Breast epithelium (tissue), 4 donors: ENCODE measurements around the gene NAB2. TPM values are rescaled to one million over a fixed set of nuclear protein-coding genes. Genes with fewer than 3 reads are reported as not detected.
"Not testable (repeated sequence)": the region's sequence is repeated elsewhere in the genome, so short reads cannot be mapped to it uniquely, and the experiment has no call there.

Experiments used
- DNase-seq, 2 donors: peaks; one replicate each; pipeline ENCODE4 v3.0.0-alpha.2; 2019; ENCODE audit warnings: low spot score in 2 of 2
- H3K27ac ChIP-seq, 2 donors: fragments of 200-600 bp; sonication (generic) in 1 of 2; one replicate each; pipeline ENCODE4 v1.5.1; 2016 to 2019; ENCODE audit warnings: mild to moderate bottlenecking in 1 of 2
- H3K27me3 ChIP-seq, 2 donors: fragments of 200-600 bp; sonication (generic) in 1 of 2; one replicate each; pipeline versions ENCODE4 v1.5.1 to v1.6.0; 2017 to 2019; ENCODE audit warnings: control low read depth in 1 of 2, mild to moderate bottlenecking in 1 of 2
- H3K36me3 ChIP-seq: fragments of 200-600 bp; one replicate; pipeline ENCODE4 v1.5.1; 2019
- H3K4me1 ChIP-seq, 2 donors: fragments of 200-600 bp; sonication (generic); one replicate each; pipeline ENCODE4 v1.5.1; 2016 to 2019; ENCODE audit warnings: control low read depth in 1 of 2
- H3K4me3 ChIP-seq, 3 donors: fragments of 200-600 bp; sonication (generic); 1 replicate in 2 of 3; 2 replicates in 1 of 3; pipeline ENCODE4 v1.5.1; 2016 to 2019; ENCODE audit warnings: mild to moderate bottlenecking in 3 of 3, moderate library complexity in 2 of 3
- H3K9me3 ChIP-seq, 2 donors: fragments of 200-600 bp; sonication (generic) in 1 of 2; one replicate each; pipeline ENCODE4 v1.5.1; 2016 to 2019; ENCODE audit warnings: control low read depth in 1 of 2
- CTCF ChIP-seq, 3 donors: fragments of 450-650 bp; IDR thresholded peaks; one replicate each; pipeline ENCODE4 v1.5.1; 2016 to 2017; ENCODE audit warnings: antibody characterized with exemption in 3 of 3, mild to moderate bottlenecking in 3 of 3, moderate library complexity in 3 of 3
- POLR2A ChIP-seq: fragments of 450-650 bp; IDR thresholded peaks from one replicate; pipeline ENCODE4 v1.6.1; 2016; ENCODE audit warnings: antibody characterized with exemption, mild to moderate bottlenecking, moderate library complexity
- POLR2AphosphoS5 ChIP-seq, 3 donors: sonication (generic); formaldehyde crosslinking; IDR thresholded peaks; one replicate each; pipeline ENCODE4 v1.6.1; 2017; ENCODE audit warnings: antibody characterized with exemption in 3 of 3
- intact Hi-C: fragments of 100-400 bp; cut with DNase I; formaldehyde crosslinking; loops from one replicate; pipeline ENCODE4 v1.15.1; 2023; ENCODE audit warnings: low total_unique reads
- total RNA-seq, 3 donors: library from RNA; depleted of rRNA; stranded (reverse); fragments of >200 nt; gene quantifications; one replicate each; pipeline ENCODE4 v1.1.0, GENCODE V29; 2016

Gene NAB2
- total RNA-seq, 3 donors from 2014 or later = 9.0 to 33.2 (median 24.6) TPM

- no peaks in the 10 kb centered on the region for H3K4me1 ChIP-seq
- no peak for TF ChIP-seq POLR2A
- TF ChIP-seq CTCF (IDR thresholded peaks at IDR 0.05) = no peak
- no peak for TF ChIP-seq POLR2AphosphoS5 (IDR thresholded peaks at IDR 0.05)
Measured at GRCh38 chr12:57048423-57049118, 40.3 kb upstream of the NAB2 start.

GRCh38 chr12:57049119-57049446 lies 39.8 kb upstream of the NAB2 start:
- intact Hi-C loops = no loop called here
- no peaks in the 10 kb centered on the region for H3K4me1 ChIP-seq
- TF ChIP-seq CTCF (IDR thresholded peaks at IDR 0.05) (no peak), POLR2A (no peak), POLR2AphosphoS5 (IDR thresholded peaks at IDR 0.05) (no peak)

More at GRCh38 chr12:57048423-57049118, 40.3 kb upstream of the NAB2 start:
- Histone ChIP-seq H3K36me3 (no peaks in the 10 kb centered on the region), H3K9me3 (no peaks in the 10 kb centered on the region), H3K27me3 (no peaks in the 10 kb centered on the region), H3K27ac (no peak overlapping the region), H3K4me3 (no peak overlapping the region)
- DNase-seq = no peak
- intact Hi-C loops = no loop called here

GRCh38 chr12:57049890-57050289 lies 39.0 kb upstream of the NAB2 start, which contains the start of gene MYO1A:
TSS of gene MYO1A (minus strand) at chr12:57050129. CDS start at chr12:57048323, 1,806 bp downstream.
- Histone ChIP-seq H3K4me3 (no peak within 1 kb of the TSS), H3K36me3 (no peaks in the 10 kb centered on the region), H3K4me1 (no peaks in the 10 kb centered on the region), H3K9me3 (no peaks in the 10 kb centered on the region), H3K27me3 (no peaks in the 10 kb centered on the region), H3K27ac (no peak within 1 kb of the TSS)
- TF ChIP-seq CTCF (IDR thresholded peaks at IDR 0.05) = no peak
- no peak for TF ChIP-seq POLR2A
- no peak for TF ChIP-seq POLR2AphosphoS5 (IDR thresholded peaks at IDR 0.05)
- DNase-seq = no peak
- intact Hi-C loops = no loop called here

More at GRCh38 chr12:57049119-57049446, 39.8 kb upstream of the NAB2 start:
- Histone ChIP-seq H3K27me3 (no peaks in the 10 kb centered on the region), H3K4me3 (no peak overlapping the region), H3K27ac (no peak overlapping the region), H3K36me3 (no peaks in the 10 kb centered on the region), H3K9me3 (no peaks in the 10 kb centered on the region)
- no peak for DNase-seq

- intact Hi-C loops = no loop called here
- DNase-seq = no peak
- TF ChIP-seq POLR2AphosphoS5 (IDR thresholded peaks at IDR 0.05) (no peak), POLR2A (no peak)
- H3K4me1 ChIP-seq = no peaks in the 10 kb centered on the region
- no peak overlapping the region for H3K4me3 ChIP-seq
- no peaks in the 10 kb centered on the region for H3K27me3 ChIP-seq
- H3K36me3 ChIP-seq = no peaks in the 10 kb centered on the region
- no peak overlapping the region for H3K27ac ChIP-seq
- no peaks in the 10 kb centered on the region for H3K9me3 ChIP-seq
Measured at GRCh38 chr12:57051011-57051410, 37.9 kb upstream of the NAB2 start.

GRCh38 chr12:57053146-57053545 lies 35.8 kb upstream of the NAB2 start:
- H3K4me3 ChIP-seq, H3K27me3 ChIP-seq, H3K4me1 ChIP-seq, H3K27ac ChIP-seq, intact Hi-C loops, H3K36me3 ChIP-seq, DNase-seq, H3K9me3 ChIP-seq: not testable (repeated sequence)

- DNase-seq, H3K36me3 ChIP-seq, intact Hi-C loops, H3K4me1 ChIP-seq, H3K9me3 ChIP-seq, H3K4me3 ChIP-seq, H3K27ac ChIP-seq, H3K27me3 ChIP-seq: not testable (repeated sequence)
Measured at GRCh38 chr12:57053901-57054300, 35.0 kb upstream of the NAB2 start.

- intact Hi-C loops = no loop called here
- no peak overlapping the region for H3K27ac ChIP-seq
- no peak for DNase-seq
Measured at GRCh38 chr12:57055824-57056223, 33.1 kb upstream of the NAB2 start.

More at GRCh38 chr12:57055824-57056223, 33.1 kb upstream of the NAB2 start:
- Histone ChIP-seq H3K36me3 (peaks cover 5% of the 10 kb centered on the region), H3K27me3 (no peaks in the 10 kb centered on the region), H3K9me3 (no peaks in the 10 kb centered on the region), H3K4me1 (no peaks in the 10 kb centered on the region), H3K4me3 (no peak overlapping the region)
- TF ChIP-seq POLR2A = no peak
- TF ChIP-seq CTCF (IDR thresholded peaks at IDR 0.05) = no peak
- TF ChIP-seq POLR2AphosphoS5 (IDR thresholded peaks at IDR 0.05) = no peak
